Measurements from ENCODE around the gene DIMT1. TPM values are rescaled to one million over a fixed set of nuclear protein-coding genes. Genes with fewer than 3 reads are reported as not detected.

The DIMT1 gene
- 10 to 100 TPM; 17.6 to 29.1 (median 24.6) TPM for total RNA-seq
- 10 to 100 TPM; 10.4 to 22.1 (median 12.8) TPM for polyA plus RNA-seq
- long read RNA-seq, donor 1, partial matches to known transcripts = 37 of 43 reads
- long read RNA-seq, donor 1, other reads (novel, unspliced or antisense) = 0 of 43 reads
- long read RNA-seq, donor 2, transcript DIMT1-201 (12 exons, 2,859 nt) = major isoform, 5 of 18 reads
- long read RNA-seq, donor 2, partial matches to known transcripts = 13 of 18 reads
- long read RNA-seq, donor 2, other reads (novel, unspliced or antisense) = 0 of 18 reads
- long read RNA-seq, donor 3, transcript DIMT1-201 (12 exons, 2,859 nt) = major isoform, 12 of 12 reads
- long read RNA-seq, donor 3, partial matches to known transcripts = 0 of 12 reads
- long read RNA-seq, donor 3, other reads (novel, unspliced or antisense) = 0 of 12 reads
- long read RNA-seq, donor 4, transcript DIMT1-201 (12 exons, 2,859 nt) = major isoform, 19 of 26 reads
- long read RNA-seq, donor 4, partial matches to known transcripts = 1 of 26 reads
- long read RNA-seq, donor 4, other reads (novel, unspliced or antisense) = 6 of 26 reads
- long read RNA-seq, donor 5, transcript DIMT1-201 (12 exons, 2,859 nt) = major isoform, 46 of 52 reads
- long read RNA-seq, donor 5, partial matches to known transcripts = 2 of 52 reads
- long read RNA-seq, donor 5, other reads (novel, unspliced or antisense) = 4 of 52 reads
- long read RNA-seq, donor 6, transcript DIMT1-201 (12 exons, 2,859 nt) = major isoform, 11 of 16 reads
- long read RNA-seq, donor 6, partial matches to known transcripts = 1 of 16 reads
- long read RNA-seq, donor 6, other reads (novel, unspliced or antisense) = 4 of 16 reads
- long read RNA-seq, donor 7, partial matches to known transcripts = 0 of 1 reads
- long read RNA-seq, donor 7, other reads (novel, unspliced or antisense) = 0 of 1 reads
- long read RNA-seq, donor 8, transcript DIMT1-201 (12 exons, 2,859 nt) = major isoform, 9 of 9 reads
- long read RNA-seq, donor 8, partial matches to known transcripts = 0 of 9 reads
- long read RNA-seq, donor 8, other reads (novel, unspliced or antisense) = 0 of 9 reads
- long read RNA-seq, donor 9, transcript DIMT1-201 (12 exons, 2,859 nt) = major isoform, 14 of 15 reads
- long read RNA-seq, donor 9, partial matches to known transcripts = 0 of 15 reads
- long read RNA-seq, donor 9, other reads (novel, unspliced or antisense) = 0 of 15 reads
- long read RNA-seq, donor 10, partial matches to known transcripts = 0 of 3 reads
- long read RNA-seq, donor 10, other reads (novel, unspliced or antisense) = 0 of 3 reads

DNA sequence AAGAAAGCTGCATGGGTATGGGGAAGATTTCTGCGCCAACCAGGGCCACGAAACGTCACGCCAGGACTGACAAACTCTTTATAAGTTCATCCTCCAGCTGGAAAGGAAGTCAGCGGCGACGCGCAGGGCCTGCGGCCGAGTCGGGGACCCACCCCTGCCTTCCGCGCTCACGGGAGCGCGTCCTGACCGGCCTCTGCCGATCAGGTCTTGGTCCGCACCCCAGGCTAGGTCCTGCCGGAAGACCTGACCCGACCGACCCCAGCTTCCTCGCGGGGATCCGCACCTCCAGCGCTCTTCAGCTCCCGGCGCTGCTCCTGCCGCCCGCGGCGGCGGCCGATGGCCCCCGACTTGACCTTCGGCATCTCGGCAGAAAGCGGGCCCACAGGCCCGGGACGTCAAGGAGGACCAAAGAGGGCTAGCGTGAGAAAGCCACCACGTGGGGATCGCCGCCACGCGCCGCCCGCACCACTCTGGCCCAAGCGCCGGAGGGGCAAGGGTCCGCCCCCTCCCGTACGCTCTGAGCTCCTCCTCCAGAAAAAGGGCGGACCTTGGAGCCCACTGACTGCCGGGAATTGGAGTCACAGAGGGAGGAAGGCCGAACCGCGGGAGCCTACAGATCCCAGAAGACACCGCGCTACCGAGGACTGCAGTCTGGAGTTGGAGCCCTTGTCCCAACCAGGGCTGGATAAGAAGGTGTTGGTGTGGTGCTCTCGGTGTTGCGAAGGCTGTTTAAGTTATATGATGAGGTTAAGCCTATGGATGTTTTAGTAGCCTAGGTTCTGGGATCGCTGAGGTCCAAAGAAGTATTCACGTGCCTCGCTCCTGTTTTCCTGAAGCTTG, at the start of gene DIMT1:
Gene DIMT1, minus strand, starts transcription at position 495 of the 840 bp plus-strand sequence. Its CDS starts 133 bp downstream, at position 362.
- peak; percentile 94 to 98 (median 97) for DNase-seq

DNA sequence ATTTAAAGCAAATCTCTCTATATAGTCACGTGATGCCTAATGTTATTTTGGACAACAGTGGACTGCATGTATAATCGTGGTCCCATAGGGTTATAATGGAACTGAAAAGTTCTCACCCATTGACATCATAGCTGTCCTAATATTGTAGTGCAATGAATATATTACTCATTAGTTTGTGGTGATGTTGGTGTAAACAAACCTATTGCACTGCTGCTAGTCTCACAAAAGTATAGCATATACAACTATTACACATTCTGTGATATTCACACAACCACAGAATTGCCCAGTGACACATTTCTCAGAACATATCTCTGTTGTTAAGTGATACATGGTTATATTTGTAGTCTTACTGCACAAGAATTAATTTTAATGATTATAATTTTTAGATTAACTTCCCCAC, 46.6 kb upstream of the DIMT1 start:
- DNase-seq = no peak
- intact Hi-C loops (cut with DNase I) = loop anchor here in 1 of 2 donors (5.0 kb wide), 1 partner anchor 332 kb away; no protein-coding TSS in a partner anchor
- no peak overlapping the region for H3K4me3 ChIP-seq
- no peaks in the 10 kb centered on the region for H3K4me1 ChIP-seq (replicated peaks in 1 of 2)
- H3K27ac ChIP-seq = no peak overlapping the region
- H3K36me3 ChIP-seq (replicated peaks in 1 of 2) = no peaks in the 10 kb centered on the region
- TF ChIP-seq, protein P1, sequence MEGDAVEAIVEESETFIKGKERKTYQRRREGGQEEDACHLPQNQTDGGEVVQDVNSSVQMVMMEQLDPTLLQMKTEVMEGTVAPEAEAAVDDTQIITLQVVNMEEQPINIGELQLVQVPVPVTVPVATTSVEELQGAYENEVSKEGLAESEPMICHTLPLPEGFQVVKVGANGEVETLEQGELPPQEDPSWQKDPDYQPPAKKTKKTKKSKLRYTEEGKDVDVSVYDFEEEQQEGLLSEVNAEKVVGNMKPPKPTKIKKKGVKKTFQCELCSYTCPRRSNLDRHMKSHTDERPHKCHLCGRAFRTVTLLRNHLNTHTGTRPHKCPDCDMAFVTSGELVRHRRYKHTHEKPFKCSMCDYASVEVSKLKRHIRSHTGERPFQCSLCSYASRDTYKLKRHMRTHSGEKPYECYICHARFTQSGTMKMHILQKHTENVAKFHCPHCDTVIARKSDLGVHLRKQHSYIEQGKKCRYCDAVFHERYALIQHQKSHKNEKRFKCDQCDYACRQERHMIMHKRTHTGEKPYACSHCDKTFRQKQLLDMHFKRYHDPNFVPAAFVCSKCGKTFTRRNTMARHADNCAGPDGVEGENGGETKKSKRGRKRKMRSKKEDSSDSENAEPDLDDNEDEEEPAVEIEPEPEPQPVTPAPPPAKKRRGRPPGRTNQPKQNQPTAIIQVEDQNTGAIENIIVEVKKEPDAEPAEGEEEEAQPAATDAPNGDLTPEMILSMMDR (IDR thresholded peaks at IDR 0.05) = no peak
- no peaks in the 10 kb centered on the region for H3K9me3 ChIP-seq (replicated peaks in 1 of 3)
- WGBS, 4 donors = 86 to 92% (median 90%) methylated on average over 2 of the region's 2 CpGs
- no peaks in the 10 kb centered on the region for H3K27me3 ChIP-seq

More for the DNA sequence above, at the start of gene DIMT1:
- H3K36me3 ChIP-seq (replicated peaks in 1 of 2) = peaks cover 0 to 1% of the 10 kb centered on the region in 2 donors
- 0 to 1% (median 0%) methylated on average over 14 to 66 of the region's 66 CpGs for WGBS, 4 donors
- H3K27ac ChIP-seq = peak within 1 kb of the TSS; percentile 80 to 96 (median 92)
- H3K4me3 ChIP-seq = peak within 1 kb of the TSS; percentile 29 to 74 (median 48)
- H3K4me1 ChIP-seq (replicated peaks in 1 of 2) = peaks cover 11 to 12% of the 10 kb centered on the region in 2 donors
- TF ChIP-seq POLR2A (IDR thresholded peaks at IDR 0.05) = peak; percentile 33 to 75
- TF ChIP-seq, protein P1 (IDR thresholded peaks at IDR 0.05) = no peak
- H3K9me3 ChIP-seq (replicated peaks in 1 of 3) = no peaks in the 10 kb centered on the region
- intact Hi-C loops (cut with DNase I) = no loop called here
- no peaks in the 10 kb centered on the region for H3K27me3 ChIP-seq

DNA sequence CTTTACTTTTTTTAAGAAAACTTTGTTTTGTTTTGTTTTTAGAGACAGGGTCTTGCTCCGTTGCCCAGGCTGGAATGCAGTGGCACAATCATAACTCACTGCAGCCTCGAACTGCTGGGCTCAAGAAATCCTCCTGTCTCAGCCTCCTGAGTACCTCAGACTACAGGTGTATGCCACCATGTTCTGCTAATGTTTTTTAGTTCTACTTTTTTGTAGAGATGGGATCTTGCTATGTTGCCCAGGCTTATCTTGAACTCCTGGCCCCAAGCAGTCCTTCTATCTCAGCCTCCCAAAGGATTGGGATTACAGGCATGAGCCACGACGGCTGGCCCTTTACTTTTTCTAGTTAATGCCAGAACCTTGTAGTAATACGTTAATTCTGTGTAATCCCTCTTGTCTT, 44.8 kb upstream of the DIMT1 start:
- no peak for DNase-seq
- Histone ChIP-seq H3K27me3 (no peaks in the 10 kb centered on the region), H3K27ac (no peak overlapping the region), H3K4me1 (replicated peaks in 1 of 2) (no peaks in the 10 kb centered on the region), H3K36me3 (replicated peaks in 1 of 2) (no peaks in the 10 kb centered on the region), H3K4me3 (no peak overlapping the region), H3K9me3 (replicated peaks in 1 of 3) (no peaks in the 10 kb centered on the region)
- TF ChIP-seq, protein P1 (IDR thresholded peaks at IDR 0.05) = no peak
- no peak for TF ChIP-seq POLR2A (IDR thresholded peaks at IDR 0.05)
- 89 to 99% (median 96%) methylated on average over 5 of the region's 5 CpGs for WGBS, 4 donors
- intact Hi-C loops (cut with DNase I) = loop anchor here in 1 of 2 donors (10.0 kb wide), 1 partner anchor 326 kb away; no protein-coding TSS in a partner anchor

Data from adrenal gland (tissue), 19 donors.